ENCODE data around the gene PTP4A1. TPM values are rescaled to one million over a fixed set of nuclear protein-coding genes. Genes with fewer than 3 reads are reported as not detected.

The PTP4A1 gene
- total and polyA plus RNA-seq, 2 of the 4 experiments (the other 2 are of a cell fraction), result 31.2 to 53.1 TPM

GRCh38 chr6:63580704-63580961 is 8.4 kb downstream of the PTP4A1 start:
- BruUV-seq (replicated peaks), result no TSS peak
- no peak overlapping the region for H3K9ac ChIP-seq (ENCODE audit: low read depth, low read length)
- H3K9me3 ChIP-seq (ENCODE audit: control insufficient read depth, insufficient read depth, low read length), result no peaks in the 10 kb centered on the region
- ATAC-seq (ENCODE audit: low read depth) (no peak), DNase-seq (no peak)
- H3K4me3 ChIP-seq (ENCODE audit: insufficient read depth, low read depth, low read length), result no peak overlapping the region
- H3K9me1 ChIP-seq (ENCODE audit: insufficient read depth, low read length), result no peaks in the 10 kb centered on the region
- H3K18ac ChIP-seq (ENCODE audit: low read depth, low read length), result no peak overlapping the region
- H3K27ac ChIP-seq (ENCODE audit: insufficient read depth, low read length), result no peak overlapping the region
- H4K5ac ChIP-seq (ENCODE audit: low read depth, low read length), result no peak overlapping the region
- intact Hi-C loops (cut with micrococcal nuclease) (no loop called here), in situ Hi-C loops (cut with MboI; ENCODE audit: low sequenced_read_pairs) (no loop called here), dilution Hi-C loops (cut with HindIII; ENCODE audit: low sequenced_read_pairs, unreplicated experiment) (no loop called here)
- H2BK120ac ChIP-seq (ENCODE audit: low read depth, low read length), result no peak overlapping the region
- H3K56ac ChIP-seq (ENCODE audit: extremely low read depth, insufficient read depth, low read length), result no peak overlapping the region
- no peak overlapping the region for H2AFZ ChIP-seq (replicated peaks; ENCODE audit: low read length, poor library complexity)
- ChIA-PET CTCF (no interaction called here), POLR2A (ENCODE audit: unreplicated experiment) (no interaction called here)
- H2BK15ac ChIP-seq (ENCODE audit: low read depth, low read length), result no peak overlapping the region
- H2AK5ac ChIP-seq (ENCODE audit: low read depth, low read length), result no peak overlapping the region
- peaks cover 11% of the 10 kb centered on the region in 2 experiments for H3K79me1 ChIP-seq (ENCODE audit: low read depth in 1 of 2, low read length in 2 of 2)
- no peak overlapping the region for H4K91ac ChIP-seq (ENCODE audit: insufficient read depth, low read depth, low read length)
- no peak overlapping the region for H2BK20ac ChIP-seq (ENCODE audit: low read depth, low read length)
- H3K4ac ChIP-seq (ENCODE audit: low read depth, low read length), result no peak overlapping the region
- no peak for TF ChIP-seq MAZ (IDR thresholded peaks at IDR 0.05; ENCODE audit: borderline replicate concordance, low read depth, low read length)
- no peak for TF ChIP-seq CTCF (conservative IDR thresholded peaks at IDR 0.05; ENCODE audit: low read depth, low read length)
- no peak for TF ChIP-seq FOS (IDR thresholded peaks at IDR 0.05; ENCODE audit: low read depth, low read length)
- no peak for TF ChIP-seq ELK1 (IDR thresholded peaks at IDR 0.05; ENCODE audit: borderline replicate concordance, low read depth, low read length)
- TF ChIP-seq RFX5 (IDR thresholded peaks at IDR 0.05; ENCODE audit: low read depth, low read length), result no peak
- H3K4me1 ChIP-seq (ENCODE audit: control insufficient read depth, insufficient read depth, low read length), result no peaks in the 10 kb centered on the region
- H2BK5ac ChIP-seq (ENCODE audit: low read depth, low read length, poor library complexity, severe bottlenecking), result no peak overlapping the region
- no peak overlapping the region for H3K4me2 ChIP-seq (ENCODE audit: low read depth, low read length)
- no peak overlapping the region for H3K23ac ChIP-seq (ENCODE audit: low read depth, low read length)
- no peak overlapping the region for H2AK9ac ChIP-seq (replicated peaks; ENCODE audit: low read depth, low read length, poor library complexity)
- H3K14ac ChIP-seq (replicated peaks; ENCODE audit: low read depth, low read length), result no peak overlapping the region
- peaks cover 19% of the 10 kb centered on the region; the same call in 1 of the 2 replicates for H4K20me1 ChIP-seq (ENCODE audit: insufficient read depth, low read length)
- no peak overlapping the region for H4K8ac ChIP-seq (ENCODE audit: low read depth in 2 of 2, low read length in 2 of 2)
- H3K36me3 ChIP-seq (ENCODE audit: control insufficient read depth, insufficient read depth, low read length), result peaks cover 36% of the 10 kb centered on the region
- H3K27me3 ChIP-seq (ENCODE audit: control insufficient read depth, insufficient read depth, low read length), result no peaks in the 10 kb centered on the region
- no CpG with 5 or more reads among the region's 3 CpGs for WGBS, 2 experiments (ENCODE audit: extremely low coverage in 2 of 2, insufficient read length in 1 of 2)
